A673 (cell line): ENCODE results near the gene SFN. TPM values are rescaled to one million over a fixed set of nuclear protein-coding genes. Genes with fewer than 3 reads are reported as not detected.
"Not testable (repeated sequence)": the region's sequence is repeated elsewhere in the genome, so short reads cannot be mapped to it uniquely, and the experiment has no call there.

Experiments used
- BruUV-seq: library from RNA; stranded (reverse); fragments of 400-500 nt; replicated peaks from 2 replicates; lab custom pipeline; 2021; lab: Mats Ljungman, UMichigan
- CTCF ChIA-PET: fragments of 300-600 bp; sonication (Branson Sonifier 250); formaldehyde crosslinking; loops from one replicate; lab custom pipeline; 2022; ENCODE audit warnings: antibody characterized with exemption; lab: Charles Lee
- POLR2A ChIA-PET: fragments of 300-600 bp; sonication (Branson Sonifier 250); formaldehyde crosslinking; loops from one replicate; lab custom pipeline; 2022; ENCODE audit warnings: antibody characterized with exemption; ENCODE audit not compliant: low non-redundant PET; lab: Charles Lee
- DNase-seq: peaks from one replicate; pipeline ENCODE4 v3.0.0-alpha.2; 2015; ENCODE audit warnings: low spot score
- H3K27ac ChIP-seq: fragments of 200-600 bp; sonication (generic); 2 replicates; pipeline ENCODE4 v1.5.1; 2016; ENCODE audit warnings: mixed run types, low read depth, mild to moderate bottlenecking, mixed read lengths, antibody characterized with exemption, low read length; ENCODE audit not compliant: poor library complexity, severe bottlenecking
- H3K27me3 ChIP-seq: fragments of 200-600 bp; sonication (generic); replicated peaks from 2 replicates; pipeline ENCODE4 v1.6.1; 2017; ENCODE audit warnings: mixed run types, low read depth, mild to moderate bottlenecking, mixed read lengths, antibody characterized with exemption, low read length; ENCODE audit not compliant: insufficient read depth, poor library complexity
- H3K36me3 ChIP-seq: fragments of 200-600 bp; sonication (generic); 2 replicates; pipeline ENCODE4 v1.6.1; 2016; ENCODE audit warnings: mixed run types, mild to moderate bottlenecking, mixed read lengths, antibody characterized with exemption, low read length; ENCODE audit not compliant: insufficient read depth, poor library complexity, severe bottlenecking
- H3K4me1 ChIP-seq: fragments of 200-600 bp; sonication (generic); 2 replicates; pipeline ENCODE4 v1.6.1; 2017; ENCODE audit warnings: mixed run types, mild to moderate bottlenecking, mixed read lengths, antibody characterized with exemption, low read length; ENCODE audit not compliant: insufficient read depth, poor library complexity, severe bottlenecking
- H3K4me3 ChIP-seq: fragments of 200-600 bp; sonication (generic); 2 replicates; pipeline ENCODE4 v1.5.1; 2016; ENCODE audit warnings: low read depth, mixed run types, mild to moderate bottlenecking, mixed read lengths, low read length; ENCODE audit not compliant: poor library complexity, severe bottlenecking
- H3K9me3 ChIP-seq: fragments of 200-600 bp; sonication (generic); 2 replicates; pipeline ENCODE4 v1.6.1; 2016; ENCODE audit warnings: mixed run types, low read depth, mild to moderate bottlenecking, mixed read lengths, antibody characterized with exemption, low read length; ENCODE audit not compliant: poor library complexity, severe bottlenecking
- CTCF ChIP-seq: fragments of 300-800, 200-600 bp; sonication (generic); conservative IDR thresholded peaks from 2 replicates; pipeline ENCODE4 v1.5.1; 2017; ENCODE audit warnings: low read depth, mild to moderate bottlenecking, antibody characterized with exemption, low read length, moderate library complexity, mixed read lengths
- EZH2 ChIP-seq: fragments of 200-600 bp; sonication (generic); IDR thresholded peaks from 2 replicates; pipeline ENCODE4 v1.6.1; 2017; ENCODE audit warnings: borderline replicate concordance, low read depth, mild to moderate bottlenecking, mixed read lengths, antibody characterized with exemption, low read length; ENCODE audit not compliant: poor library complexity, severe bottlenecking
- intact Hi-C: fragments of 100-400 bp; cut with micrococcal nuclease; formaldehyde crosslinking; loops from one replicate; pipeline ENCODE4 v1.10.0; 2022; ENCODE audit not compliant: unreplicated experiment
- total RNA-seq: library from RNA; stranded (reverse); gene quantifications from 2 replicates; pipeline ENCODE4 v1.2.3, GENCODE V29; 2021

SFN gene
- total RNA-seq, 1 experiment from 2014 or later = not detected

- ChIA-PET POLR2A (no interaction called here), CTCF (no interaction called here)
- peaks cover 32% of the 10 kb centered on the region for H3K36me3 ChIP-seq
Measured at GRCh38 chr1:26844424-26845196, 18.3 kb upstream of the SFN start.

GRCh38 chr1:26847826-26848225 is 15.1 kb upstream of the SFN start:
- H3K4me3 ChIP-seq, H3K9me3 ChIP-seq, H3K27ac ChIP-seq, H3K27me3 ChIP-seq, POLR2A ChIA-PET, CTCF ChIA-PET, DNase-seq, H3K4me1 ChIP-seq, intact Hi-C loops, BruUV-seq: not testable (repeated sequence)
- peaks cover 47% of the 10 kb centered on the region for H3K36me3 ChIP-seq

More at GRCh38 chr1:26844424-26845196, 18.3 kb upstream of the SFN start:
- intact Hi-C loops = no loop called here
- Histone ChIP-seq H3K27me3 (no peaks in the 10 kb centered on the region), H3K27ac (no peak overlapping the region), H3K4me3 (no peak overlapping the region), H3K9me3 (no peaks in the 10 kb centered on the region), H3K4me1 (no peaks in the 10 kb centered on the region)
- TF ChIP-seq CTCF (no peak), EZH2 (no peak)
- no peak for DNase-seq
- no TSS peak for BruUV-seq

- TF ChIP-seq EZH2 (no peak), CTCF (no peak)
- Histone ChIP-seq H3K27me3 (no peaks in the 10 kb centered on the region), H3K36me3 (peaks cover 52% of the 10 kb centered on the region), H3K9me3 (no peaks in the 10 kb centered on the region), H3K4me3 (no peak overlapping the region), H3K4me1 (no peaks in the 10 kb centered on the region), H3K27ac (no peak overlapping the region)
- DNase-seq = no peak
- CTCF ChIA-PET = no interaction called here
- intact Hi-C loops = no loop called here
- POLR2A ChIA-PET = no interaction called here
- BruUV-seq = no TSS peak
Measured at GRCh38 chr1:26848499-26848898, 14.4 kb upstream of the SFN start.
